Sigmoid colon (tissue), 7 donors: Measurements from ENCODE around the gene PLD1. TPM values are rescaled to one million over a fixed set of nuclear protein-coding genes. Genes with fewer than 3 reads are reported as not detected.
"Not testable (repeated sequence)": the region's sequence is repeated elsewhere in the genome, so short reads cannot be mapped to it uniquely, and the experiment has no call there.

ENCODE experiments used
- DNase-seq: peaks from one replicate; pipeline ENCODE4 v3.0.0-alpha.2; 2019
- H3K27ac ChIP-seq, 4 donors: fragments of 200-600 bp; sonication (generic); one replicate each; pipeline ENCODE4 v1.5.1; 2016 to 2019; ENCODE audit warnings: mild to moderate bottlenecking in 1 of 4
- H3K27me3 ChIP-seq, 3 donors: fragments of 200-600 bp; sonication (generic); one replicate each; pipeline ENCODE4 v1.5.1; 2019; ENCODE audit warnings: mild to moderate bottlenecking in 1 of 3
- H3K36me3 ChIP-seq, 4 donors: fragments of 200-600 bp; sonication (generic); one replicate each; pipeline ENCODE4 v1.5.1; 2016 to 2019
- H3K4me1 ChIP-seq, 4 donors: fragments of 200-600 bp; sonication (generic); one replicate each; pipeline ENCODE4 v1.5.1; 2017 to 2019
- H3K4me3 ChIP-seq, 4 donors: fragments of 200-600 bp; sonication (generic); one replicate each; pipeline ENCODE4 v1.5.1; 2017 to 2019; ENCODE audit warnings: mild to moderate bottlenecking in 2 of 4, moderate library complexity in 1 of 4
- H3K9me3 ChIP-seq, 4 donors: fragments of 200-600 bp in 3 of 4; sonication (generic) in 3 of 4; one replicate each; pipeline versions ENCODE4 v1.5.1 to v1.6.1; 2013 to 2019
- EP300 ChIP-seq, 4 donors: sonication (generic); formaldehyde crosslinking; IDR thresholded peaks; one replicate each; pipeline ENCODE4 v1.6.1; 2017; ENCODE audit warnings: antibody characterized with exemption in 4 of 4
- POLR2A ChIP-seq, 2 donors: fragments of 450-650 bp; IDR thresholded peaks; one replicate each; pipeline ENCODE4 v1.6.1; 2016; ENCODE audit warnings: antibody characterized with exemption in 2 of 2, mild to moderate bottlenecking in 2 of 2, moderate library complexity in 2 of 2
- POLR2AphosphoS5 ChIP-seq, 4 donors: sonication (generic); formaldehyde crosslinking; IDR thresholded peaks; one replicate each; pipeline ENCODE4 v1.6.1; 2017; ENCODE audit warnings: antibody characterized with exemption in 4 of 4
- WGBS, 2 donors: extraction: QIAGEN DNeasy Blood & Tissue Kit; methylation state at CpG; one replicate each; pipeline ENCODE4 v1.1.7; 2013; 5-methylcytosine and 5-hydroxymethylcytosine counted together
- intact Hi-C: fragments of 100-400 bp; cut with DNase I; formaldehyde crosslinking; loops from one replicate; pipeline ENCODE4 v1.15.1; 2023
- polyA plus RNA-seq, 3 donors: library from polyadenylated mRNA; stranded (reverse); fragments of 200-250 nt; gene quantifications; one replicate each; pipeline ENCODE4 v1.2.3, GENCODE V29; 2013
- total RNA-seq, 4 donors: library from RNA; depleted of rRNA; stranded (reverse); fragments of >200 nt; gene quantifications; one replicate each; pipeline ENCODE4 v1.1.0, GENCODE V29; 2016
- TF ChIP-seq, protein P1 (sequence below), 4 experiments: fragments of 450-650 bp in 3 of 4; fragments of 200-600 bp in 1 of 4; IDR thresholded peaks; one replicate each; pipeline ENCODE4 v1.5.1; 2016 to 2019; ENCODE audit warnings: antibody characterized with exemption in 4 of 4, mild to moderate bottlenecking in 3 of 4, moderate library complexity in 2 of 4
- donor health status: healthy with polysubstance abuse.
- donor health status: Bipolar disorder and iron deficiency.
- donor health status: healthy.

The PLD1 gene
- total and polyA plus RNA-seq, 7 donors, result 8.6 to 24.3 (median 12.2) TPM

DNA sequence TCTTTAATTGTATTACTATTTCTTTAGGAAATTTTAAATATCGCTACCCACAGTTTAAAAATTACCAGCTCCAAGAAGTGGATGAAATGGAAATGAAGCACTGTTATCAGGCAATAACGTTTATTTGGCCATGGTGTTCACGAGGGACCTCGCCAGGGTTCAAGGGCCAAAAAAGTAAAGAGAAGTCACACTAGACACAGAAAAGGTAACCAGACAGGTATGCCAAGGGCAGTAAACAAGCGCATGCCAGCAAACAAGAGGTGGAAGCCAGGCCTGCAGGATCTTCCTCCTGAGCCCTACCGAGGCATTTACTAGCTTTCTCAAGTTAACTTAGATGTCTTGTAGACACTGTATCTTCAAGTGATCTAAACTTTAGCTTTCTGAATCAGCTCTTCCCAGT, 113.5 kb downstream of the PLD1 start:
- intact Hi-C loops, result no loop called here
- DNase-seq, result no peak
- Histone ChIP-seq H3K27me3 (no peaks in the 10 kb centered on the region), H3K36me3 (no peaks in the 10 kb centered on the region), H3K9me3 (no peaks in the 10 kb centered on the region), H3K4me1 (peaks cover 0 to 16% (median 5%) of the 10 kb centered on the region in 4 donors), H3K27ac (no peak overlapping the region), H3K4me3 (no peak overlapping the region)
- TF ChIP-seq, protein P1, sequence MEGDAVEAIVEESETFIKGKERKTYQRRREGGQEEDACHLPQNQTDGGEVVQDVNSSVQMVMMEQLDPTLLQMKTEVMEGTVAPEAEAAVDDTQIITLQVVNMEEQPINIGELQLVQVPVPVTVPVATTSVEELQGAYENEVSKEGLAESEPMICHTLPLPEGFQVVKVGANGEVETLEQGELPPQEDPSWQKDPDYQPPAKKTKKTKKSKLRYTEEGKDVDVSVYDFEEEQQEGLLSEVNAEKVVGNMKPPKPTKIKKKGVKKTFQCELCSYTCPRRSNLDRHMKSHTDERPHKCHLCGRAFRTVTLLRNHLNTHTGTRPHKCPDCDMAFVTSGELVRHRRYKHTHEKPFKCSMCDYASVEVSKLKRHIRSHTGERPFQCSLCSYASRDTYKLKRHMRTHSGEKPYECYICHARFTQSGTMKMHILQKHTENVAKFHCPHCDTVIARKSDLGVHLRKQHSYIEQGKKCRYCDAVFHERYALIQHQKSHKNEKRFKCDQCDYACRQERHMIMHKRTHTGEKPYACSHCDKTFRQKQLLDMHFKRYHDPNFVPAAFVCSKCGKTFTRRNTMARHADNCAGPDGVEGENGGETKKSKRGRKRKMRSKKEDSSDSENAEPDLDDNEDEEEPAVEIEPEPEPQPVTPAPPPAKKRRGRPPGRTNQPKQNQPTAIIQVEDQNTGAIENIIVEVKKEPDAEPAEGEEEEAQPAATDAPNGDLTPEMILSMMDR (IDR thresholded peaks at IDR 0.05), result no peak
- TF ChIP-seq EP300 (IDR thresholded peaks at IDR 0.05), result no peak
- no peak for TF ChIP-seq POLR2AphosphoS5 (IDR thresholded peaks at IDR 0.05)
- TF ChIP-seq POLR2A (IDR thresholded peaks at IDR 0.05), result no peak
- WGBS, 2 donors, result 46 to 80% methylated on average over 6 of the region's 6 CpGs

DNA sequence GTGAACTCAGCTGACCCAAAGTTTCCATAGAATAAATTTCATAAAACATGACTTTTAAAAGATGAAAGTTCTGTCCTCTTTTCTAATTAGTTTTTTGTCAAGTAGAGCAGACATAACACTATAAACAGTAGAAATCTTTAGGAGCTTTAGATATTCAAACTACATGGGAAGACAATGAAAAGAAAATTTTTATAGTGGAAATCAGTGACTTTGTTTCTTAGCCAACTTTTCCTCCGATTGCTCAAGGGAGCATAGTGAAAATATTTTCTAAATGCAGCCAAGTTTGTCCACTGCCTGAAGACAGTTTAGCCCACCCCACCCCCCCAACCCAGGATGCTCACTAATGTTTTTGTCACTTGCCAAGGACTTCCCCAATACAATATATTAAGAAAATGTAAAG, 114.9 kb downstream of the PLD1 start:
- Histone ChIP-seq H3K4me1 (peaks cover 0 to 16% (median 5%) of the 10 kb centered on the region in 4 donors), H3K27ac (no peak overlapping the region), H3K9me3 (no peaks in the 10 kb centered on the region), H3K27me3 (no peaks in the 10 kb centered on the region), H3K4me3 (no peak overlapping the region), H3K36me3 (no peaks in the 10 kb centered on the region)
- intact Hi-C loops, result no loop called here
- 46 to 60% methylated on average over 1 of the region's 1 CpG for WGBS, 2 donors
- no peak for DNase-seq
- no peak for TF ChIP-seq EP300 (IDR thresholded peaks at IDR 0.05)
- TF ChIP-seq, protein P1 (IDR thresholded peaks at IDR 0.05), result no peak
- no peak for TF ChIP-seq POLR2AphosphoS5 (IDR thresholded peaks at IDR 0.05)
- no peak for TF ChIP-seq POLR2A (IDR thresholded peaks at IDR 0.05)

DNA sequence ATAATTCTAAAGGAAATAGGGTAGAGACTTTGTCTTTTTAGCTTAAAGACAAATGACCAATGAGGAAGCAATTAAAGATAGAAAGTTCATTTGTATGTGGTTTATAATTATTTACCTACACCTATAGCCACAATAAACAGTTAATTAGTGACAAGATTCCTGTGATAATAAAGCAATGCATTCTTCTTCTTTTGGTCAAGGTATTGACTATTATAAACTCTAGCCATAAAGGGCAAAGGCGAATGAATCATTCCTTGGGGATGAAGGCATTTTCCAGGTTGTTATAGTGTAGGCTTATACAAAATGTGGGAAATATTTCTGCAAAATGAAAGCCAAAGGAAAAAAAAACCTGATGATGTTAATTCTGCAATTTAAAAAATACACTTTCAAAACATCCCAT, 115.4 kb downstream of the PLD1 start:
- intact Hi-C loops, result no loop called here

DNA sequence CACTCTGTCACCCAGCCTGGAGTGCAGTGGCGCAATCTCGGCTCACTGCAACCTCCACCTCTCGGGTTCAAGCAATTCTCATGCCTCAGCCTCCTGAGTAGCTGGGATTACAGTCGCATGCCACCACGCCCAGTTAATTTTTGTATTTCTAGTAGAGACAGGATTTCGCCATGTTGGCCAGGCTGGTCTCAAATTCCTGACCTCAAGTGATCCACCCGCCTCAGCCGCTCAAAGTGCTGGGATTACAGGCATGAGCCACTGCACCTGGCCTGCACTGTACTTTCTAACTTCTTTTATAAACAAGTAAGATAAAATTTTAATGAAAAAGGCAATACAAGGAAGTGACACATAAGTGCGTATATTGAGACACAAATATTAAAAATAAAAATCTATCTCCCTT, 117.7 kb downstream of the PLD1 start:
- DNase-seq, H3K4me3 ChIP-seq, intact Hi-C loops, H3K27ac ChIP-seq, H3K27me3 ChIP-seq, H3K36me3 ChIP-seq, H3K9me3 ChIP-seq: not testable (repeated sequence)
- H3K4me1 ChIP-seq, result peaks cover 0 to 27% (median 8%) of the 10 kb centered on the region in 4 donors
- 89 to 92% methylated on average over 9 of the region's 9 CpGs for WGBS, 2 donors

More for the DNA sequence above, 115.4 kb downstream of the PLD1 start:
- Histone ChIP-seq H3K36me3 (no peaks in the 10 kb centered on the region), H3K27ac (no peak overlapping the region), H3K9me3 (no peaks in the 10 kb centered on the region), H3K4me3 (no peak overlapping the region), H3K27me3 (no peaks in the 10 kb centered on the region), H3K4me1 (peaks cover 0 to 16% (median 5%) of the 10 kb centered on the region in 4 donors)
- 20 to 65% methylated on average over 1 of the region's 1 CpG for WGBS, 2 donors
- TF ChIP-seq EP300 (IDR thresholded peaks at IDR 0.05) (no peak), POLR2AphosphoS5 (IDR thresholded peaks at IDR 0.05) (no peak), POLR2A (IDR thresholded peaks at IDR 0.05) (no peak)
- TF ChIP-seq, protein P1 (IDR thresholded peaks at IDR 0.05), result no peak
- DNase-seq, result no peak

DNA sequence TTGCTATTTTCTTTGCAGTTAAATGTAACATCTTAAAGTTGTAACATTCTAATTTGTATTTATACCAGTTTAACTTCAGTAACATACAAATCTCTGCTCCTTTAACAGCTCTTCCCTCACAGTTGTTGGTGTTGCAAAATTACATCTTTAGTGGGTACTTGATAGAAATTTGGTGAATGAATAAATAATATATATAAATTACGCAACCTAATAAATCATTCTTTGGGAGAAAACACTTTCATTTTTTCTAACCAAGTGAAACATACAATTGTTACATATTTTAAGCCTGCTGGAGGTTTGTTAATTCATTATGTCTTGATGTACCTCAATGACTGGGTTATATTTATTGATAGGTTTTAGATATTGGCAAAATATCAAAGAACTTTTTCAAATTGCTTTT, 118.8 kb downstream of the PLD1 start:
- 93 to 96% methylated on average over 1 of the region's 1 CpG for WGBS, 2 donors
- Histone ChIP-seq H3K27me3 (no peaks in the 10 kb centered on the region), H3K4me3 (no peak overlapping the region), H3K9me3 (no peaks in the 10 kb centered on the region), H3K27ac (no peak overlapping the region), H3K4me1 (peaks cover 0 to 28% (median 8%) of the 10 kb centered on the region in 4 donors), H3K36me3 (no peaks in the 10 kb centered on the region)
- DNase-seq, result no peak
- TF ChIP-seq POLR2A (IDR thresholded peaks at IDR 0.05) (no peak), EP300 (IDR thresholded peaks at IDR 0.05) (no peak), POLR2AphosphoS5 (IDR thresholded peaks at IDR 0.05) (no peak)
- TF ChIP-seq, protein P1 (IDR thresholded peaks at IDR 0.05), result no peak
- intact Hi-C loops, result no loop called here
